ENCODE measurements around the gene TNRC6B. TPM values are rescaled to one million over a fixed set of nuclear protein-coding genes. Genes with fewer than 3 reads are reported as not detected.

The TNRC6B gene
- total RNA-seq, 1 donor from 2014 or later: 19.3 TPM

- ATAC-seq: no peak
Observed at GRCh38 chr22:40212121-40212520, 34.4 kb downstream of the TNRC6B start.

- no peak for ATAC-seq
Observed at GRCh38 chr22:40213478-40213877, 35.8 kb downstream of the TNRC6B start.

- ATAC-seq: peak; percentile 38
Observed at GRCh38 chr22:40215266-40215665, 37.5 kb downstream of the TNRC6B start.

- ATAC-seq: no peak
Observed at GRCh38 chr22:40216041-40216756, 38.5 kb downstream of the TNRC6B start.

- ATAC-seq: no peak
Observed at GRCh38 chr22:40218152-40218551, 40.4 kb downstream of the TNRC6B start.

- ATAC-seq: peak; percentile 20
Observed at GRCh38 chr22:40218723-40219294, 41.1 kb downstream of the TNRC6B start.

GRCh38 chr22:40220316-40221054, 42.8 kb downstream of the TNRC6B start:
- ATAC-seq: peak; percentile 17

GRCh38 chr22:40221055-40221414, 43.3 kb downstream of the TNRC6B start:
- peak; percentile 28 for ATAC-seq

- peak; percentile 81 for ATAC-seq
Observed at GRCh38 chr22:40222979-40223378, 45.3 kb downstream of the TNRC6B start.

GRCh38 chr22:40224702-40225101, 47.0 kb downstream of the TNRC6B start:
- ATAC-seq: no peak

GRCh38 chr22:40226620-40227019, 48.9 kb downstream of the TNRC6B start:
- ATAC-seq: no peak

- no peak for ATAC-seq
Observed at GRCh38 chr22:40231618-40232313, 54.0 kb downstream of the TNRC6B start.

GRCh38 chr22:40232624-40233023, 54.9 kb downstream of the TNRC6B start:
- ATAC-seq: no peak

- ATAC-seq: no peak
Observed at GRCh38 chr22:40233886-40234285, 56.2 kb downstream of the TNRC6B start.

- no peak for ATAC-seq
Observed at GRCh38 chr22:40234658-40235057, 56.9 kb downstream of the TNRC6B start.

- ATAC-seq: no peak
Observed at GRCh38 chr22:40235308-40235707, 57.6 kb downstream of the TNRC6B start.

GRCh38 chr22:40236131-40236665, 58.5 kb downstream of the TNRC6B start:
- no peak for ATAC-seq

GRCh38 chr22:40237241-40237640, 59.5 kb downstream of the TNRC6B start:
- ATAC-seq: no peak

- no peak for ATAC-seq
Observed at GRCh38 chr22:40237788-40238424, 60.2 kb downstream of the TNRC6B start.

- ATAC-seq: peak; percentile 88
Observed at GRCh38 chr22:40238425-40239344, 61.0 kb downstream of the TNRC6B start.

- no peak for ATAC-seq
Observed at GRCh38 chr22:40239345-40239683, 61.6 kb downstream of the TNRC6B start.
